Ascending aorta (tissue), 2 donors: ENCODE data around the gene ZNF267. TPM values are rescaled to one million over a fixed set of nuclear protein-coding genes. Genes with fewer than 3 reads are reported as not detected.

Experiments used
- DNase-seq, 2 donors: peaks; one replicate each; pipeline ENCODE4 v3.0.0-alpha.2; 2019; ENCODE audit warnings: low spot score in 2 of 2
- H3K27ac ChIP-seq, 2 donors: fragments of 200-600 bp; sonication (generic); one replicate each; pipeline ENCODE4 v1.5.1; 2016 to 2017; ENCODE audit warnings: mild to moderate bottlenecking in 1 of 2
- H3K27me3 ChIP-seq: fragments of 200-600 bp; sonication (generic); one replicate; pipeline ENCODE4 v1.5.1; 2017
- H3K36me3 ChIP-seq, 2 donors: fragments of 200-600 bp; sonication (generic); one replicate each; pipeline ENCODE4 v1.5.1; 2016
- H3K4me1 ChIP-seq, 2 donors: fragments of 200-600 bp; sonication (generic); one replicate each; pipeline ENCODE4 v1.5.1; 2016 to 2017; ENCODE audit warnings: mild to moderate bottlenecking in 1 of 2
- H3K4me3 ChIP-seq, 2 donors: fragments of 200-600 bp; sonication (generic); one replicate each; pipeline ENCODE4 v1.5.1; 2016 to 2017; ENCODE audit warnings: mild to moderate bottlenecking in 1 of 2
- H3K9me3 ChIP-seq, 2 donors: fragments of 200-600 bp; sonication (generic); one replicate each; pipeline ENCODE4 v1.5.1; 2016
- intact Hi-C: fragments of 100-400 bp; cut with DNase I; formaldehyde crosslinking; loops from one replicate; pipeline ENCODE4 v1.15.1; 2023
- total RNA-seq: library from RNA; depleted of rRNA; stranded (reverse); fragments of >200 nt; gene quantifications from one replicate; pipeline ENCODE4 v1.1.0, GENCODE V29; 2016
- TF ChIP-seq, protein P1 (sequence below), 3 experiments: fragments of 200-600 bp in 2 of 3; fragments of 450-650 bp in 1 of 3; sonication (generic) in 2 of 3; IDR thresholded peaks; one replicate each; pipeline ENCODE4 v1.5.1; 2016 to 2019; ENCODE audit warnings: antibody characterized with exemption in 3 of 3, mild to moderate bottlenecking in 1 of 3, moderate library complexity in 1 of 3

The ZNF267 gene
- total RNA-seq, 1 donor from 2014 or later: 3.8 TPM

DNA sequence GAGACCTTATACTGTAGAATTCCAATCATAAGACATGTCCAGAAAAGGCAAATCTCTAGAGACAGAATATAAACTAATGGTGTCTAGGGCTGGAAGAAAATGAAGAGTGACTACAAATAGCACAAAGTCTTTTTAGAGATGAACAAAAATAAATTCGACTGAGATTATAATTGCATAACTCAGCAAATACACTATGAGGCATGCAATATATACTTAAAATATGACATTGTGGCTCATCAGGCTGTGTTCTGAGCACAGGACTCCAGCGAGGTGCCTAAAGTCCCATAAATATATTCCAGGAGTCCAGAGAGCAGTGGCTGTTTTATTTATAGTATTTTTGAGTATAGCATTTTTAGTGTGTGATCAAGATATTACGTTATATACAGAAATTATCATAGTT lies 13.1 kb upstream of the ZNF267 start:
- no peaks in the 10 kb centered on the region for H3K9me3 ChIP-seq
- intact Hi-C loops: no loop called here
- no peak overlapping the region for H3K4me3 ChIP-seq
- H3K27ac ChIP-seq: no peak overlapping the region
- H3K4me1 ChIP-seq: no peaks in the 10 kb centered on the region
- TF ChIP-seq, protein P1, sequence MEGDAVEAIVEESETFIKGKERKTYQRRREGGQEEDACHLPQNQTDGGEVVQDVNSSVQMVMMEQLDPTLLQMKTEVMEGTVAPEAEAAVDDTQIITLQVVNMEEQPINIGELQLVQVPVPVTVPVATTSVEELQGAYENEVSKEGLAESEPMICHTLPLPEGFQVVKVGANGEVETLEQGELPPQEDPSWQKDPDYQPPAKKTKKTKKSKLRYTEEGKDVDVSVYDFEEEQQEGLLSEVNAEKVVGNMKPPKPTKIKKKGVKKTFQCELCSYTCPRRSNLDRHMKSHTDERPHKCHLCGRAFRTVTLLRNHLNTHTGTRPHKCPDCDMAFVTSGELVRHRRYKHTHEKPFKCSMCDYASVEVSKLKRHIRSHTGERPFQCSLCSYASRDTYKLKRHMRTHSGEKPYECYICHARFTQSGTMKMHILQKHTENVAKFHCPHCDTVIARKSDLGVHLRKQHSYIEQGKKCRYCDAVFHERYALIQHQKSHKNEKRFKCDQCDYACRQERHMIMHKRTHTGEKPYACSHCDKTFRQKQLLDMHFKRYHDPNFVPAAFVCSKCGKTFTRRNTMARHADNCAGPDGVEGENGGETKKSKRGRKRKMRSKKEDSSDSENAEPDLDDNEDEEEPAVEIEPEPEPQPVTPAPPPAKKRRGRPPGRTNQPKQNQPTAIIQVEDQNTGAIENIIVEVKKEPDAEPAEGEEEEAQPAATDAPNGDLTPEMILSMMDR (IDR thresholded peaks at IDR 0.05): no peak
- no peaks in the 10 kb centered on the region for H3K36me3 ChIP-seq
- no peaks in the 10 kb centered on the region for H3K27me3 ChIP-seq
- no peak for DNase-seq

DNA sequence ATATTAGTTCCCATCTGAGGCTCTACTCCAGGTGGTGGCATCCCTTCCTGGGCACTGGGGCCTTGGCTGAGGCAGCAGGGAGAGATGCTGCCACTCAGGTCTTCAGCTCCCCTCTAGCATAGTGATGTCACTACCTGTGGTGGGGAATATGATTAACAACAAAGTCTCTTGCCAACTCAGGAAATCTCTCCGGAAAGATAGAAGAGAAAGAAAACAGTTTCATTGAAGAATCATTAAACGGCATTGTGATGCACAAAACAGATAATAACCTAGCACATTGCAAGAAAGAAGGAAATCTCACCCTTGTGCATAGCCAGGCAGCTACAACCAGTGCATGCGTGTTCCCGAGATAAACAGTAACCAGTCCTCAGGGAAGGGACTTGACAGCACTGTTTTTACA lies 12.2 kb upstream of the ZNF267 start:
- intact Hi-C loops: no loop called here
- no peak for DNase-seq
- H3K27ac ChIP-seq: no peak overlapping the region
- H3K9me3 ChIP-seq: no peaks in the 10 kb centered on the region
- TF ChIP-seq, protein P1 (IDR thresholded peaks at IDR 0.05): no peak
- no peaks in the 10 kb centered on the region for H3K4me1 ChIP-seq
- no peaks in the 10 kb centered on the region for H3K27me3 ChIP-seq
- no peak overlapping the region for H3K4me3 ChIP-seq
- no peaks in the 10 kb centered on the region for H3K36me3 ChIP-seq

DNA sequence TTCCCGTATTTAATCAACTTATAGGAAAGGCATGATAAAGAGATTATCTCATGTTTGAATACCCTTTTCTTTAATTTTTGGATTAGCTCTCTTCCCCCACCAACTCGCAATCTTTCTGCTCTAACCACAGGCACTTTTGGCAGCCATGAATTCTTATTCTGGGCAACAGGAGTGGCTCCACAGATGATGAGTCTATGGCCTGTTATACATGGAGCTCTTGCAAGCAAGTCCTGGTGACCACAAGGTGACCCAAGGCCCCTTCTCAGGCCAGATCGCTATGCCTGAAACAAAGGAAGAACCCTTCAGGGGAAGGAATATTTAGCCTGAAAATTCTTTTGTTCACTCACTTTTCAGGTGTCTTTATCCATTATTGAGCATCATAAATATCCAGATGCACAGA lies 10.8 kb upstream of the ZNF267 start:
- intact Hi-C loops: no loop called here
- H3K27me3 ChIP-seq: no peaks in the 10 kb centered on the region
- no peaks in the 10 kb centered on the region for H3K36me3 ChIP-seq
- no peaks in the 10 kb centered on the region for H3K4me1 ChIP-seq
- TF ChIP-seq, protein P1 (IDR thresholded peaks at IDR 0.05): no peak
- no peak overlapping the region for H3K4me3 ChIP-seq
- H3K9me3 ChIP-seq: no peaks in the 10 kb centered on the region
- DNase-seq: no peak
- H3K27ac ChIP-seq: no peak overlapping the region

DNA sequence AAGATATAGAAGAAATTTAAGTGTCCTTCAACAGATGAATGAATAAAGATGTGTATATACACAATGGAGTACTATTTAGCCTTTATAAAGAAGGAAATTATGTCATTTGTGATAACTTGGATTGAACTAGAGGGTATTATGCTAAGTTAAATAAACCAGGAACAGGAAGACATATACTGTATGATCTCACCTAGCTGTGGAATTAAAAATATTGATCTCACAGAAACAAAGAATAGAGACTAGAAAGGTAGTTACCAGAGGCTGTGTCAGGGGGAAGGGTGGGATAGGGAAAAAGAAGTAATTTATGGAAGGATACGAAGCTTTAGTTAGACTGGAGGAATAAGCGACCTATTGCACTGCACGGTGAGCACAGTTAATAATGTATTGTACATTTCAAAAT lies 5.4 kb upstream of the ZNF267 start:
- Histone ChIP-seq H3K9me3 (no peaks in the 10 kb centered on the region), H3K4me3 (no peak overlapping the region), H3K4me1 (peaks cover under 1 to 3% of the 10 kb centered on the region in 2 donors), H3K27ac (no peak overlapping the region), H3K27me3 (no peaks in the 10 kb centered on the region), H3K36me3 (no peaks in the 10 kb centered on the region)
- DNase-seq: no peak
- TF ChIP-seq, protein P1 (IDR thresholded peaks at IDR 0.05): no peak
- intact Hi-C loops: loop anchor here (1.0 kb wide), 1 partner anchor 883 kb away; the partner anchor contains the start of gene HSD3B7

DNA sequence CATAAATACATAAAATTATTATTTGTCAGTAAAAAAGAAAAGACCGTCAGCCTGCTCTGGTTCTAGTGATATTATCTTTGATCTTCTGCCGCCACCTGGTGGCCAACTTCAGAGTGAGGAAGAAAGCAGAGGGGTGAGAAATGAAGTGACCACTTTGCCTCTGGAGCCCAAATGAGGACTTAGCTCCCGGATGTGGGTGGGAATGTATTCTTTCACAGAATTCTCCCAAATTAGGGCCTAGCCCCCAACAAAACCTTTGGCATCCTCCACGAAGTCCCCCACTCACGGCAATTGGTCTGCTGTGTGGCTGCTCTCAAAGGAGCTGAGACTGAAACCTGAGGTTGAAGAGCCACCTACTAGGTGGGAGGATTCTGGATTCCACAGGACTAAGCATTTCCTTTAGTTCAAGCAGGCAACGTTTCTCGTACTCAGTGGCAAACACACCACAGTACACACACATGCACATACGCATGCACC lies 4.9 kb upstream of the ZNF267 start:
- no peak overlapping the region for H3K27ac ChIP-seq

More for the DNA sequence above, 4.9 kb upstream of the ZNF267 start:
- TF ChIP-seq, protein P1 (IDR thresholded peaks at IDR 0.05): peak; percentile 73 to 80 (median 78)
- intact Hi-C loops: loop anchor here (1.0 kb wide), 1 partner anchor 883 kb away; the partner anchor contains the start of gene HSD3B7
- Histone ChIP-seq H3K4me1 (peaks cover 3 to 5% of the 10 kb centered on the region in 2 donors), H3K27me3 (no peaks in the 10 kb centered on the region), H3K9me3 (no peaks in the 10 kb centered on the region), H3K4me3 (no peak overlapping the region), H3K36me3 (no peaks in the 10 kb centered on the region)
- peak; percentile 31 to 93 for DNase-seq
